Neural cell (in vitro differentiated cells): ENCODE data around the gene ARHGAP4. TPM values are rescaled to one million over a fixed set of nuclear protein-coding genes. Genes with fewer than 3 reads are reported as not detected.
A peak's percentile ranks its signal among the peaks of the same experiment; 100 is the strongest.

ENCODE experiments used
- H2AFZ ChIP-seq: fragments of 200-600, 300-800 bp; sonication (generic), shearing (Covaris generic); 2 replicates; pipeline ENCODE4 v1.6.0; 2014; ENCODE audit warnings: low read depth, mild to moderate bottlenecking, antibody characterized with exemption, low read length, moderate library complexity
- H3F3A ChIP-seq: fragments of 200-600 bp; shearing (Covaris generic); 2 replicates; pipeline ENCODE4 v1.6.1; 2016; ENCODE audit warnings: mild to moderate bottlenecking, moderate library complexity, mixed read lengths, antibody characterized with exemption, low read length; ENCODE audit not compliant: insufficient read depth, poor library complexity, severe bottlenecking
- H3K27ac ChIP-seq: fragments of 200-600, 300-800 bp; sonication (generic), shearing (Covaris generic); 2 replicates; pipeline ENCODE4 v1.5.1; 2014; ENCODE audit warnings: mild to moderate bottlenecking, low read length, moderate library complexity
- H3K27me3 ChIP-seq: fragments of 300-800, 200-600 bp; sonication (generic), shearing (Covaris generic); 2 replicates; pipeline ENCODE4 v1.6.0; 2014; ENCODE audit warnings: mild to moderate bottlenecking, low read depth, low read length, moderate library complexity; ENCODE audit not compliant: insufficient read depth
- H3K36me3 ChIP-seq: fragments of 300-800, 200-600 bp; sonication (generic), shearing (Covaris generic); 2 replicates; pipeline ENCODE4 v1.5.1; 2014; ENCODE audit warnings: mild to moderate bottlenecking, antibody characterized with exemption, low read length, moderate library complexity; ENCODE audit not compliant: insufficient read depth
- H3K4me2 ChIP-seq: fragments of 300-800, 200-600 bp; sonication (generic), shearing (Covaris generic); 2 replicates; pipeline ENCODE4 v1.6.0; 2014; ENCODE audit warnings: mild to moderate bottlenecking, low read length
- H3K4me3 ChIP-seq: fragments of 300-800, 200-600 bp; sonication (generic), shearing (Covaris generic); 2 replicates; pipeline ENCODE4 v1.5.1; 2014; ENCODE audit warnings: mild to moderate bottlenecking, low read length, moderate library complexity
- H3K79me2 ChIP-seq: fragments of 200-600 bp; shearing (Covaris generic); replicated peaks from 2 replicates; pipeline ENCODE4 v1.6.0; 2014; ENCODE audit warnings: mild to moderate bottlenecking, low read length, moderate library complexity; ENCODE audit not compliant: insufficient read depth
- H3K9ac ChIP-seq: fragments of 300-800, 200-600 bp; sonication (generic), shearing (Covaris generic); 2 replicates; pipeline ENCODE4 v1.6.1; 2016; ENCODE audit warnings: mild to moderate bottlenecking, low read length, mixed read lengths
- H3K9me2 ChIP-seq: fragments of 200-600 bp; shearing (Covaris generic); 2 replicates; pipeline ENCODE4 v1.6.1; 2016; ENCODE audit warnings: mild to moderate bottlenecking, low read length, mixed read lengths; ENCODE audit not compliant: insufficient read depth
- H3K9me3 ChIP-seq: fragments of 200-600, 300-800 bp; sonication (generic), shearing (Covaris generic); 2 replicates; pipeline ENCODE4 v1.6.1; 2016; ENCODE audit warnings: mild to moderate bottlenecking, mixed run types, low read length, moderate library complexity, mixed read lengths
- H4K20me1 ChIP-seq: fragments of 200-600 bp; shearing (Covaris generic); 2 replicates; pipeline ENCODE4 v1.6.1; 2016; ENCODE audit warnings: mild to moderate bottlenecking, mixed run types; ENCODE audit not compliant: insufficient read depth
- EP300 ChIP-seq: fragments of 450-650 bp; conservative IDR thresholded peaks from 2 replicates; pipeline ENCODE4 v1.6.1; 2014; ENCODE audit warnings: antibody characterized with exemption, mild to moderate bottlenecking, moderate library complexity; ENCODE audit not compliant: poor library complexity, severe bottlenecking
- EZH2 ChIP-seq: fragments of 200-600, 300-800 bp; shearing (Covaris generic), sonication (generic); IDR thresholded peaks from 2 replicates; pipeline ENCODE4 v1.6.1; 2014; ENCODE audit warnings: antibody characterized with exemption, low read length, borderline replicate concordance, mild to moderate bottlenecking; ENCODE audit not compliant: insufficient read depth, poor library complexity, severe bottlenecking
- MXI1 ChIP-seq: fragments of 450-650 bp; conservative IDR thresholded peaks from 2 replicates; pipeline ENCODE4 v1.6.1; 2014; ENCODE audit warnings: antibody characterized with exemption, mild to moderate bottlenecking; ENCODE audit not compliant: poor library complexity, severe bottlenecking
- POLR2AphosphoS5 ChIP-seq: IDR thresholded peaks from 2 replicates; pipeline ENCODE4 v1.6.1; 2012
- RAD21 ChIP-seq: fragments of 450-650 bp; conservative IDR thresholded peaks from 2 replicates; pipeline ENCODE4 v1.6.1; 2014; ENCODE audit warnings: antibody characterized with exemption, mild to moderate bottlenecking, moderate library complexity
- SMC3 ChIP-seq: fragments of 450-650 bp; conservative IDR thresholded peaks from 2 replicates; pipeline ENCODE4 v1.6.1; 2014; ENCODE audit warnings: antibody characterized with exemption, mild to moderate bottlenecking, moderate library complexity; ENCODE audit not compliant: poor library complexity
- TAF1 ChIP-seq: IDR thresholded peaks from 2 replicates; pipeline ENCODE4 v1.6.1; 2012; ENCODE audit warnings: low read depth
- polyA plus RNA-seq: library from polyadenylated mRNA; depleted of rRNA; stranded (reverse); fragments of >200 nt; gene quantifications from 2 replicates; pipeline ENCODE4 v1.2.3, GENCODE V29; 2014
- TF ChIP-seq, protein P1 (sequence below): fragments of 450-650 bp; IDR thresholded peaks from 2 replicates; pipeline ENCODE4 v1.5.1; 2014; ENCODE audit warnings: antibody characterized with exemption, mild to moderate bottlenecking, moderate library complexity; ENCODE audit not compliant: poor library complexity, severe bottlenecking
- TF ChIP-seq, protein P2 (sequence below): IDR thresholded peaks from 2 replicates; pipeline ENCODE4 v1.6.1; 2012; ENCODE audit warnings: borderline replicate concordance

Gene ARHGAP4
- polyA plus RNA-seq, 1 donor from 2014 or later, result 11.2 TPM

DNA sequence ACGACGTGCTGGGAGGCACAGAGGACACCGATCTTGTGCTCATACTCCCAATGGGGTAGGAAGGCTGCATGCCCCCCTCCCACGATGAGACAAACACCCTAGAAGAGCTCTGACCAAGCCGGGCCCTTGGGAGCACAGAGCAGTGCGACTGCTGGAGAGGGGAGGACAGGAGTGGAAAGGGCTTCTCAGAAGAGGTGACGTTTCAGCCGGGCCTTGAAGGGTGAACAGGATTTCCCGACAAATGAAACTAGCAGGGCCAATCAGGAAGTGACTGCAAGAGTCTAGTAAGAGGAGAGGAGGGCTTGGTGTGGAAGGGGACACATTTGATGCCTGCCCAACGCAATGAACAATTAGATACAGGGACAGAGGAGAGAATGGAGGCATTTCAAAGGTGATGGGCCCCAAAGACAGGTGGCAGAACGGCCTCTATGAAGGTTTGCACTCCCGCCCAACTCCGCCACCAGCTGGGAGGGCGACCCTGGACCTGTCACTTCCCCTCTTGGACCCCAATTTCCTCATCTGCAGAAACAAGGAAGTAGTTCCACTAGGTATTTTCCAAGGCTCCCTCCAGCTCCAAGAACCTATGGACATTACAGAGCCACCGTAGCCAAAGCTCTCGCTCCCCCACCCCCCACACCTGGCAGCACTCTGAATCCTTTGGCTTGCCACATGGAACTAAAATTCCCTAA lies 41.6 kb upstream of the ARHGAP4 start:
- no peaks in the 10 kb centered on the region for H3K9me3 ChIP-seq
- no peaks in the 10 kb centered on the region for H3F3A ChIP-seq
- peaks cover 33% of the 10 kb centered on the region for H3K79me2 ChIP-seq
- TF ChIP-seq, protein P1, sequence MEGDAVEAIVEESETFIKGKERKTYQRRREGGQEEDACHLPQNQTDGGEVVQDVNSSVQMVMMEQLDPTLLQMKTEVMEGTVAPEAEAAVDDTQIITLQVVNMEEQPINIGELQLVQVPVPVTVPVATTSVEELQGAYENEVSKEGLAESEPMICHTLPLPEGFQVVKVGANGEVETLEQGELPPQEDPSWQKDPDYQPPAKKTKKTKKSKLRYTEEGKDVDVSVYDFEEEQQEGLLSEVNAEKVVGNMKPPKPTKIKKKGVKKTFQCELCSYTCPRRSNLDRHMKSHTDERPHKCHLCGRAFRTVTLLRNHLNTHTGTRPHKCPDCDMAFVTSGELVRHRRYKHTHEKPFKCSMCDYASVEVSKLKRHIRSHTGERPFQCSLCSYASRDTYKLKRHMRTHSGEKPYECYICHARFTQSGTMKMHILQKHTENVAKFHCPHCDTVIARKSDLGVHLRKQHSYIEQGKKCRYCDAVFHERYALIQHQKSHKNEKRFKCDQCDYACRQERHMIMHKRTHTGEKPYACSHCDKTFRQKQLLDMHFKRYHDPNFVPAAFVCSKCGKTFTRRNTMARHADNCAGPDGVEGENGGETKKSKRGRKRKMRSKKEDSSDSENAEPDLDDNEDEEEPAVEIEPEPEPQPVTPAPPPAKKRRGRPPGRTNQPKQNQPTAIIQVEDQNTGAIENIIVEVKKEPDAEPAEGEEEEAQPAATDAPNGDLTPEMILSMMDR, result no peak
- TF ChIP-seq EP300 (no peak), TAF1 (no peak), RAD21 (no peak), MXI1 (no peak)
- H3K27me3 ChIP-seq, result no peaks in the 10 kb centered on the region
- peak overlapping the region; percentile 55 for H3K4me2 ChIP-seq
- H3K9ac ChIP-seq, result peak overlapping the region; percentile 98
- H3K9me2 ChIP-seq, result no peaks in the 10 kb centered on the region
- H3K36me3 ChIP-seq, result no peaks in the 10 kb centered on the region
- no peak overlapping the region for H2AFZ ChIP-seq
- H3K27ac ChIP-seq, result peak overlapping the region; percentile 98
- peak overlapping the region; percentile 85 for H3K4me3 ChIP-seq
- no peaks in the 10 kb centered on the region for H4K20me1 ChIP-seq

DNA sequence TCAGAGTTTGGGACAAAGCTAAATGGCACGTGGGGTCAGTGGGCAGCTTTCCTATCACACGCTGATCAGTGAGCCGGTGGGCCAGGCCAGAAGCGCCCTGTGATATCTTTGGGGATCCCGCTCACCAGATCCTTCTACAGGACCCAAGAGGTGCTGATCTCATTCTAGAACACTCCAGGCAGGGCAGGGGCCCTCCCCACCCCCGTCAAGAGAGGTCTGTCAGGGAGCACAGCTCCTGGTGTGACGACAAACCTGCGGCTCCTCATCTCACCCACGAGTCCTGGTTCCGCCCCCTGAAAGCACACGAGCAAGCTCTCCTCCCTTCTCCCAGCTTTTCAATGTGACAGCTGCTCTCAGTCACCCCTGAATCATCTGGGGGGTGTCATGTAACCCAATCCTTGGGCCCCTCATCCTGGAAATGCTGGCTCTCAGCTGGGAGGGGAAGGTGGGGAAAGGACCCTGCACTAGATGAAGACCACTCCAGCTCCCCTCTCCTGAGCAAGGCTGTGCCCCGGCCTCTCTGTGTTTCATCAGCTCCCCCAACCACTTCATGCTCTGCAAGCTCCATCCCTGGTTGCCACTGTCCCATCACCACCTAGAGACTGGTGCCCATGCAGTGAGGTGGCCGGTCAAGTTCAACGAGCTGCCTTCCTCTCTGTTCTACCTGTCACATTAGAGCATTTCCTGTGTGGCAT lies 40.9 kb upstream of the ARHGAP4 start:
- Histone ChIP-seq H3K36me3 (no peaks in the 10 kb centered on the region), H3F3A (no peaks in the 10 kb centered on the region), H3K4me2 (no peak overlapping the region), H2AFZ (no peak overlapping the region), H3K9me2 (no peaks in the 10 kb centered on the region), H4K20me1 (no peaks in the 10 kb centered on the region), H3K79me2 (peaks cover 33% of the 10 kb centered on the region), H3K27me3 (no peaks in the 10 kb centered on the region), H3K9ac (no peak overlapping the region), H3K4me3 (peak overlapping the region; percentile 85), H3K27ac (peak overlapping the region; percentile 98), H3K9me3 (no peaks in the 10 kb centered on the region)
- TF ChIP-seq EP300 (no peak), MXI1 (no peak), POLR2AphosphoS5 (no peak), EZH2 (no peak), TAF1 (no peak), SMC3 (no peak), RAD21 (no peak)
- TF ChIP-seq, protein P2, sequence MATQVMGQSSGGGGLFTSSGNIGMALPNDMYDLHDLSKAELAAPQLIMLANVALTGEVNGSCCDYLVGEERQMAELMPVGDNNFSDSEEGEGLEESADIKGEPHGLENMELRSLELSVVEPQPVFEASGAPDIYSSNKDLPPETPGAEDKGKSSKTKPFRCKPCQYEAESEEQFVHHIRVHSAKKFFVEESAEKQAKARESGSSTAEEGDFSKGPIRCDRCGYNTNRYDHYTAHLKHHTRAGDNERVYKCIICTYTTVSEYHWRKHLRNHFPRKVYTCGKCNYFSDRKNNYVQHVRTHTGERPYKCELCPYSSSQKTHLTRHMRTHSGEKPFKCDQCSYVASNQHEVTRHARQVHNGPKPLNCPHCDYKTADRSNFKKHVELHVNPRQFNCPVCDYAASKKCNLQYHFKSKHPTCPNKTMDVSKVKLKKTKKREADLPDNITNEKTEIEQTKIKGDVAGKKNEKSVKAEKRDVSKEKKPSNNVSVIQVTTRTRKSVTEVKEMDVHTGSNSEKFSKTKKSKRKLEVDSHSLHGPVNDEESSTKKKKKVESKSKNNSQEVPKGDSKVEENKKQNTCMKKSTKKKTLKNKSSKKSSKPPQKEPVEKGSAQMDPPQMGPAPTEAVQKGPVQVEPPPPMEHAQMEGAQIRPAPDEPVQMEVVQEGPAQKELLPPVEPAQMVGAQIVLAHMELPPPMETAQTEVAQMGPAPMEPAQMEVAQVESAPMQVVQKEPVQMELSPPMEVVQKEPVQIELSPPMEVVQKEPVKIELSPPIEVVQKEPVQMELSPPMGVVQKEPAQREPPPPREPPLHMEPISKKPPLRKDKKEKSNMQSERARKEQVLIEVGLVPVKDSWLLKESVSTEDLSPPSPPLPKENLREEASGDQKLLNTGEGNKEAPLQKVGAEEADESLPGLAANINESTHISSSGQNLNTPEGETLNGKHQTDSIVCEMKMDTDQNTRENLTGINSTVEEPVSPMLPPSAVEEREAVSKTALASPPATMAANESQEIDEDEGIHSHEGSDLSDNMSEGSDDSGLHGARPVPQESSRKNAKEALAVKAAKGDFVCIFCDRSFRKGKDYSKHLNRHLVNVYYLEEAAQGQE, result no peak
- TF ChIP-seq, protein P1, result no peak
